Osteoblast (primary cell): Measurements from ENCODE around the gene WNT7B. TPM values are rescaled to one million over a fixed set of nuclear protein-coding genes. Genes with fewer than 3 reads are reported as not detected.

ENCODE experiments used
- DNase-seq: peaks from one replicate; pipeline ENCODE4 v3.0.0; 2011; ENCODE audit warnings: low spot score, mixed read lengths; ENCODE audit not compliant: insufficient read length; ENCODE audit errors: missing footprints
- H2AFZ ChIP-seq: 2 replicates; pipeline ENCODE4 v1.6.0; 2011; ENCODE audit warnings: mild to moderate bottlenecking, low read length
- H3K27ac ChIP-seq: 2 replicates; pipeline ENCODE4 v1.5.1; 2011; ENCODE audit warnings: mild to moderate bottlenecking, low read depth, low read length, moderate library complexity
- H3K27me3 ChIP-seq: 2 replicates; pipeline ENCODE4 v1.6.0; 2012; ENCODE audit warnings: mild to moderate bottlenecking, control low read depth, inconsistent platforms, low read length, moderate library complexity; ENCODE audit not compliant: insufficient read depth
- H3K36me3 ChIP-seq: 2 replicates; pipeline ENCODE4 v1.5.1; 2011; ENCODE audit warnings: mild to moderate bottlenecking, low read length, control low read depth, moderate library complexity; ENCODE audit not compliant: insufficient read depth
- H3K4me1 ChIP-seq: 2 replicates; pipeline ENCODE4 v1.5.1; 2011; ENCODE audit warnings: mild to moderate bottlenecking, low read length, control low read depth, moderate library complexity; ENCODE audit not compliant: insufficient read depth
- H3K4me2 ChIP-seq: 2 replicates; pipeline ENCODE4 v1.6.0; 2011; ENCODE audit warnings: mild to moderate bottlenecking, low read length; ENCODE audit not compliant: insufficient read depth
- H3K4me3 ChIP-seq: fragments of 200-600 bp; sonication (generic); 3 replicates; pipeline ENCODE4 v1.5.1; 2012; ENCODE audit warnings: mild to moderate bottlenecking, low read length, inconsistent platforms; ENCODE audit not compliant: insufficient read depth
- H3K79me2 ChIP-seq: 2 replicates; pipeline ENCODE4 v1.6.0; 2012; ENCODE audit warnings: mild to moderate bottlenecking, low read length, control low read depth, inconsistent platforms; ENCODE audit not compliant: insufficient read depth
- H3K9me3 ChIP-seq: 2 replicates; pipeline ENCODE4 v1.5.1; 2011; ENCODE audit warnings: low read depth, low read length, control low read depth
- H4K20me1 ChIP-seq: 2 replicates; pipeline ENCODE4 v1.6.0; 2012; ENCODE audit warnings: mild to moderate bottlenecking, low read length, control low read depth; ENCODE audit not compliant: insufficient read depth
- CTCF ChIP-seq: IDR thresholded peaks from 2 replicates; pipeline ENCODE4 v1.5.1; 2011; ENCODE audit warnings: mild to moderate bottlenecking, low read depth, low read length, moderate library complexity; ENCODE audit errors: extremely low read depth
- total RNA-seq: library from RNA; depleted of rRNA; stranded (reverse); fragments of >200 nt; gene quantifications from 2 replicates; pipeline ENCODE4 v1.2.3, GENCODE V29; 2012

Gene WNT7B
- total RNA-seq, 1 donor = not detected

DNA sequence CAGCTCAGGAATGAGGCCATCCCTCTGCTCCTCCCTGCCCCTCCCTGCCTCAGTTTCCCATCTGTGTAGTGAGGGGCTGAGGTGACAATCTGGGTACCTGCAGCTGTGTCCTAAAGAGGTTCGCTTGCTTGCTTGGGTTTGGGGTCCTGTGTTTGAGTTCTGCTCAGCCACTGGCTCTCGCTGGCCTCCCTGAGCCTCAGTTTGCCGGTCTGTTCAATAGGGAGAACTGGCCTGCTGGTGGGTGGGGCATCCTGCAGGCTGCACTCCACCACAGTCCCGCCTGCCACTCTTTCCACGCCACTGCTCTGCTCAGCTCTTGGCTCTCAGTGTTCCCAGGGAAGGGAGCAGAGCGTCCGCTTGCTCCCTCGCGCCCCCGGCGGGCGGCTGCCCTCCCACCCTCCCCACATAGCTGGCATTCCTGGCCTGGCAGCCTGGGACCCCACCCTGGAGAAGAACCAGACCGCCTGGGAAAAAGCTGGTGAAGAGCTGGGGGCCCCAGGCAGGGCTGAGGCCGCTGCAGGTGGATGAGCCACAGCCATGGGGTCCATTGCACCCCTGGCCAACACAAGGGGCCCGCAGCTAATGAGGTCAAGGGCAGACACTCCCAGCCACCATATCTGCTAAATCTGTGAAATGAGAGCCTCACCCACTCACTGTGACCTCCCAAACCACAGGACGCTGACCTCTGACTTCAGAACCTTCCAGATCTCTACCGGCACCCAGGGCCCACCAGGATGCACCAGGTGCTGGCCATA is 15.1 kb downstream of the WNT7B start:
- DNase-seq = peak; percentile 83

DNA sequence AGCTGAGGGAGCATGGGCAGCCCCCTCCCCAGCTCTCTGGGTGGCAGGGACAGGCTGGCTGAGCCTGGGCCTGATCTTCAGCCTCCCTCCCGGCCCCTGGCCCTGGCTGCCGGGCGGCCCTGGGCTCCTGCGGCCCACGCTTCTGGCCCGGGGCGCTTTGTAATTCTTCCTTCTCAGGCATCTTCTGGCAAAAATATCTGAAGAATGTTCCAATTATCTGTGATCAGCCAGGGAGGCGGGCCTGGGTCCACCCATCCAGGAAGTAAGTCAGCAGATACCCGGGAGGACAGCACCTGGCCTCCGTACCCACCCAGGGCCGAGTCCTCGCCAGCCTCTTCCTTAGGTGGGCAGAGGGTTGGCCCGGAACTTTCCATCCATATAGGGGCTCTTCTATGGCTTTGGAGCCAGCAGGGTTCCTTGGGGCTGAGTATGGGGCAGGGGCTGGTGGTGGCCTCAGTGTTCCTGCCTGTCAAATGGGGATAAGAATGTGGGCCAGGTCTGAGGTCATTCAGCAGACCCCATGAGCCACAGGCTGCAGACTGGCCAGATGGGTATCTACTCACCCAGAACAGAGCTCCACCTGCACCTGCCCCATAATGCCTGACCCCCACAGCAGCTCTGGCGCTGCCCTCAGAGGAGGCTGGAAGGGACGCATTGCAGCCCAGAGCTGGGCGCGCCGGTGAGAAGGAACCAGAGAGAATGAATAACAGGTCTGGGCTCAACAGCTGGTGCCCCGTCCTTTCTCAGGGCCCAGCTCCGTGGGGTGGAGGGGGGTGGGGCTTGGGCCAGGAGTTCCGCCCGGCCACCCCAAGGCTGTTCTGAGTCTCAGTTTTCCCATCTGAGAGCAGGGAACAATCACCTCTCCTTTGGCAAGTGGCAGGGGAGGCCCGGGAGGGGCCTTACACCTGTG is 16.2 kb downstream of the WNT7B start:
- no peaks in the 10 kb centered on the region for H4K20me1 ChIP-seq
- no peak overlapping the region for H2AFZ ChIP-seq
- no peaks in the 10 kb centered on the region for H3K79me2 ChIP-seq

More for the DNA sequence above, 15.1 kb downstream of the WNT7B start:
- Histone ChIP-seq H3K4me1 (no peaks in the 10 kb centered on the region), H3K27ac (no peak overlapping the region), H3K4me2 (no peak overlapping the region), H3K27me3 (no peaks in the 10 kb centered on the region), H2AFZ (no peak overlapping the region), H4K20me1 (no peaks in the 10 kb centered on the region), H3K79me2 (no peaks in the 10 kb centered on the region), H3K4me3 (no peak overlapping the region), H3K9me3 (no peaks in the 10 kb centered on the region), H3K36me3 (no peaks in the 10 kb centered on the region)
- TF ChIP-seq CTCF = no peak

GRCh38 chr22:45959719-45960476 is 17.1 kb downstream of the WNT7B start:
- H3K4me2 ChIP-seq = no peak overlapping the region
- H3K27ac ChIP-seq = no peak overlapping the region
- H4K20me1 ChIP-seq = no peaks in the 10 kb centered on the region
- H3K4me1 ChIP-seq = no peaks in the 10 kb centered on the region
- no peaks in the 10 kb centered on the region for H3K9me3 ChIP-seq
- H3K36me3 ChIP-seq = no peaks in the 10 kb centered on the region
- H3K27me3 ChIP-seq = no peaks in the 10 kb centered on the region
- no peaks in the 10 kb centered on the region for H3K79me2 ChIP-seq
- DNase-seq = no peak
- no peak overlapping the region for H3K4me3 ChIP-seq
- no peak for TF ChIP-seq CTCF
- no peak overlapping the region for H2AFZ ChIP-seq

More for the DNA sequence above, 16.2 kb downstream of the WNT7B start:
- Histone ChIP-seq H3K36me3 (no peaks in the 10 kb centered on the region), H3K4me2 (no peak overlapping the region), H3K4me3 (no peak overlapping the region), H3K27ac (no peak overlapping the region), H3K4me1 (no peaks in the 10 kb centered on the region), H3K9me3 (no peaks in the 10 kb centered on the region), H3K27me3 (no peaks in the 10 kb centered on the region)
- TF ChIP-seq CTCF = no peak
- DNase-seq = no peak
